ENCODE measurements around the gene IGFALS.

Gene IGFALS

GRCh38 chr16:1741553-1742165, 51.8 kb downstream of the IGFALS start:
- DNase-seq (no peak), ATAC-seq (ENCODE audit: insufficient read depth, low read depth) (no peak)
- TF ChIP-seq EZH2 (IDR thresholded peaks at IDR 0.05; ENCODE audit: borderline replicate concordance, low read depth, low read length, severe bottlenecking): no peak
- TF ChIP-seq CTCF (IDR thresholded peaks at IDR 0.05; ENCODE audit: borderline replicate concordance, extremely low read depth, low read length, poor library complexity, severe bottlenecking): no peak
- Histone ChIP-seq H3K4me3 (ENCODE audit: low read depth in 1 of 2, low read length in 2 of 2) (no peak overlapping the region), H3K9ac (ENCODE audit: low read depth, low read length) (no peak overlapping the region), H3K79me2 (ENCODE audit: insufficient read depth, low read length) (peaks cover 5% of the 10 kb centered on the region; the same call in 1 of the 2 replicates), H4K20me1 (ENCODE audit: insufficient read depth, low read length) (peaks cover 15% of the 10 kb centered on the region), H3K9me3 (ENCODE audit: insufficient read depth, low read length, severe bottlenecking) (peaks cover 31% of the 10 kb centered on the region), H3K27ac (ENCODE audit: low read length) (no peak overlapping the region), H2AFZ (ENCODE audit: low read depth, low read length) (no peak overlapping the region), H3K36me3 (ENCODE audit: insufficient read depth, low read length) (peaks cover 52% of the 10 kb centered on the region), H3K4me1 (ENCODE audit: insufficient read depth, low read length) (no peaks in the 10 kb centered on the region), H3K4me2 (ENCODE audit: insufficient read depth, low read length) (no peak overlapping the region), H3K27me3 (ENCODE audit: insufficient read depth, low read length, poor library complexity) (no peaks in the 10 kb centered on the region)

GRCh38 chr16:1740781-1741490, 52.6 kb downstream of the IGFALS start:
- ATAC-seq (ENCODE audit: insufficient read depth, low read depth): no peak
- no peak for DNase-seq
- H3K4me1 ChIP-seq (ENCODE audit: insufficient read depth, low read length): no peaks in the 10 kb centered on the region
- no peak overlapping the region for H3K4me2 ChIP-seq (ENCODE audit: insufficient read depth, low read length)
- H3K36me3 ChIP-seq (ENCODE audit: insufficient read depth, low read length): peaks cover 45% of the 10 kb centered on the region
- TF ChIP-seq EZH2 (IDR thresholded peaks at IDR 0.05; ENCODE audit: borderline replicate concordance, low read depth, low read length, severe bottlenecking) (no peak), CTCF (IDR thresholded peaks at IDR 0.05; ENCODE audit: borderline replicate concordance, extremely low read depth, low read length, poor library complexity, severe bottlenecking) (no peak)
- no peak overlapping the region for H2AFZ ChIP-seq (ENCODE audit: low read depth, low read length)
- peaks cover 5% of the 10 kb centered on the region; the same call in 1 of the 2 replicates for H3K79me2 ChIP-seq (ENCODE audit: insufficient read depth, low read length)
- no peaks in the 10 kb centered on the region for H3K27me3 ChIP-seq (ENCODE audit: insufficient read depth, low read length, poor library complexity)
- no peak overlapping the region for H3K27ac ChIP-seq (ENCODE audit: low read length)
- H3K4me3 ChIP-seq (ENCODE audit: low read depth in 1 of 2, low read length in 2 of 2): no peak overlapping the region
- peaks cover 38% of the 10 kb centered on the region for H3K9me3 ChIP-seq (ENCODE audit: insufficient read depth, low read length, severe bottlenecking)
- peaks cover 15% of the 10 kb centered on the region for H4K20me1 ChIP-seq (ENCODE audit: insufficient read depth, low read length)
- H3K9ac ChIP-seq (ENCODE audit: low read depth, low read length): no peak overlapping the region
